HL-60 (cell line): Measurements from ENCODE around the gene MAPRE3.

ENCODE experiments used
- CTCF ChIP-seq: IDR thresholded peaks from one replicate; pipeline ENCODE4 v1.5.1; 2011; ENCODE audit warnings: low read length, control low read depth, inconsistent platforms; ENCODE audit not compliant: insufficient read depth
- GABPA ChIP-seq: IDR thresholded peaks from 2 replicates; pipeline ENCODE4 v1.6.1; 2012; ENCODE audit warnings: low read depth
- POLR2AphosphoS5 ChIP-seq: IDR thresholded peaks from 2 replicates; pipeline ENCODE4 v1.6.1; 2012; ENCODE audit warnings: low read depth

- TF ChIP-seq POLR2AphosphoS5 = no peak
- TF ChIP-seq CTCF = no peak
- TF ChIP-seq GABPA = no peak
Observed at GRCh38 chr2:27041752-27042151, 71.3 kb downstream of the MAPRE3 start.
